HepG2 (cell line): ENCODE results near the gene ZNF829. TPM values are rescaled to one million over a fixed set of nuclear protein-coding genes. Genes with fewer than 3 reads are reported as not detected.
A peak's percentile ranks its signal among the peaks of the same experiment; 100 is the strongest.

Source experiments
- DMAP1 ChIP-seq: IDR thresholded peaks from 2 replicates; pipeline ENCODE4 v1.6.1; 2016
- ETS1 ChIP-seq: sonication (generic); formaldehyde crosslinking; IDR thresholded peaks from 2 replicates; pipeline ENCODE4 v1.4.0; 2020; ENCODE audit warnings: missing genetic modification reagents
- GABPB1 ChIP-seq: IDR thresholded peaks from 2 replicates; pipeline ENCODE4 v1.6.1; 2016; ENCODE audit warnings: mild to moderate bottlenecking, missing genetic modification reagents, moderate library complexity, missing compliant biosample characterization
- SMAD9 ChIP-seq: sonication (generic); formaldehyde crosslinking; IDR thresholded peaks from 2 replicates; pipeline ENCODE4 v1.5.1; 2020; ENCODE audit warnings: mild to moderate bottlenecking, missing genetic modification reagents
- SMARCC2 ChIP-seq: fragments of 450-650 bp; IDR thresholded peaks from 2 replicates; pipeline ENCODE4 v1.6.1; 2017; ENCODE audit warnings: antibody characterized with exemption, mild to moderate bottlenecking
- TBX3 ChIP-seq: fragments of 450-650 bp; IDR thresholded peaks from 2 replicates; pipeline ENCODE4 v1.6.1; 2017; ENCODE audit warnings: antibody characterized with exemption, mild to moderate bottlenecking, inconsistent platforms, borderline replicate concordance
- ZBTB2 ChIP-seq: sonication (generic); formaldehyde crosslinking; IDR thresholded peaks from 2 replicates; pipeline ENCODE4 v1.8.0; 2022; ENCODE audit warnings: low read depth, missing genetic modification reagents
- ZFP36L2 ChIP-seq: sonication (generic); formaldehyde crosslinking; IDR thresholded peaks from 2 replicates; pipeline ENCODE4 v1.4.0; 2020; ENCODE audit warnings: missing genetic modification reagents
- ZNF274 ChIP-seq: sonication (generic); formaldehyde crosslinking; IDR thresholded peaks from 2 replicates; pipeline ENCODE4 v1.5.1; 2020; ENCODE audit warnings: mild to moderate bottlenecking, missing genetic modification reagents
- ZNF513 ChIP-seq: sonication (generic); formaldehyde crosslinking; conservative IDR thresholded peaks from 2 replicates; pipeline ENCODE4 v1.5.0; 2020; ENCODE audit warnings: missing genetic modification reagents
- polyA plus RNA-seq, 8 experiments: library from polyadenylated mRNA; depleted of rRNA in 3 of 8; stranded (reverse) in 7 of 8; unstranded in 1 of 8; fragments of >200 nt; fragmentation: Illumina TruSeq in 4 of 8; extraction: Trizol in 4 of 8; gene quantifications; 2 replicates each; pipeline versions ENCODE4 v1.2.1 to v1.2.3, GENCODE V29; 2011 to 2016; ENCODE audit warnings: low read depth in 4 of 8, missing spikeins in 1 of 8, mixed read lengths in 1 of 8; ENCODE audit not compliant: insufficient read depth in 1 of 8
- total RNA-seq, 5 experiments: library from RNA; depleted of rRNA; stranded (reverse); fragments of >200 nt; fragmentation: Illumina TruSeq; extraction: Trizol; gene quantifications; 2 replicates each; pipeline ENCODE4 v1.2.3, GENCODE V29; 2016; ENCODE audit warnings: low read depth in 1 of 5
- TF ChIP-seq, protein P1 (sequence below): IDR thresholded peaks from 2 replicates; pipeline ENCODE4 v1.6.1; 2018; ENCODE audit warnings: missing genetic modification reagents, mild to moderate bottlenecking, missing compliant biosample characterization
- TF ChIP-seq, protein P2 (sequence below): sonication (generic); formaldehyde crosslinking; IDR thresholded peaks from 2 replicates; pipeline ENCODE4 v1.8.0; 2022; ENCODE audit warnings: mild to moderate bottlenecking, missing genetic modification reagents, moderate library complexity
- TF ChIP-seq, protein P3 (sequence below): sonication (generic); formaldehyde crosslinking; IDR thresholded peaks from 2 replicates; pipeline ENCODE4 v1.4.0; 2020; ENCODE audit warnings: mild to moderate bottlenecking, missing genetic modification reagents, borderline replicate concordance
- TF ChIP-seq, protein P4 (sequence below): sonication (generic); formaldehyde crosslinking; IDR thresholded peaks from 2 replicates; pipeline ENCODE4 v1.9.0; 2021; ENCODE audit warnings: mild to moderate bottlenecking, missing genetic modification reagents

The ZNF829 gene
- total and polyA plus RNA-seq, 2 of the 13 experiments (the other 11 are each of a cell fraction or from before 2014, with no cell fraction given) = 0.15 to 0.86 TPM

DNA sequence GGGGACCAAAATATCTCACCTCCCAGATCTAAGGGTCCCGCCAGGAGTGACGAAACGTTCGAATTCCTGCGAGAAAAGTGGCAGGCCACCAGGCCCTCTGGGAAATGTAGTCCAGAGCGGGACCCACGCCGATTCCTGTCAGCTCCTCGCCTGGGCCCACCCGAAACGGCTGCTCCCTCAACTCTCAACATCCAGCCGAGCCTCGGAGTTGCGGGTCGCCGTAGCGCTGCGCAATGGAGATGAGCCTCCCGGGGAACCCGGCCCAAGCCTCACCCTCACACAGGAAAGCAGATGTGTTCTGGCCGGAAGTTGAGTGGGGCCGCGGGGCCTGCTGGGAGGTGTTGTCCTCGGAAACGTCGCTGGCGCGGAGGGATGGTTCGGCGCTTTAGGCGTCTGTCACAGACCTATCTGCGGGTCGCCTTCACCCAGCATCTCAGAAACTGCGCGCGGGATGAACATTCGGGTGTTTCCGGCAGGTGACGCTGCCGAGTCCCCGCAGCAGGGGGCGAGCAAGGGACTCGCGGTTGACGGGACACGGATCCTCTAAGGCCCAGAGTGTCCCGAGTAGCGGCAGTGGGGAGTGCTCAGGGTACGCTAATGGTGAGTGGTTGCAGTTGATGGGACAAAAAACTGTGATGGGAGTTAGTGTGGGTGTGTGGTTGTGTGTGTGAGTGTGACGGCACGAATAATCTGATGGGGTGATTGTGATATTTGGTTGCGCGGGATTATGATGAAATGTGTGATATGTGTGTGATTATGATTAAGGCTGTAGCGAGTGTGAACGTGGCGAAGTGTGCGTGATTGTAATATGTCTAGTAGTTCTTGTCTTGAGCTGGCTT, at the start of gene ZNF829, which contains the start of gene ZNF568 (continued):
- TF ChIP-seq ZNF274 (CRISPR knock-in tag) = peak; percentile 42; the same call in 1 of the 2 replicates
- no peak for TF ChIP-seq DMAP1 (CRISPR knock-in tag)
- no peak for TF ChIP-seq SMARCC2
- TF ChIP-seq, protein P1, sequence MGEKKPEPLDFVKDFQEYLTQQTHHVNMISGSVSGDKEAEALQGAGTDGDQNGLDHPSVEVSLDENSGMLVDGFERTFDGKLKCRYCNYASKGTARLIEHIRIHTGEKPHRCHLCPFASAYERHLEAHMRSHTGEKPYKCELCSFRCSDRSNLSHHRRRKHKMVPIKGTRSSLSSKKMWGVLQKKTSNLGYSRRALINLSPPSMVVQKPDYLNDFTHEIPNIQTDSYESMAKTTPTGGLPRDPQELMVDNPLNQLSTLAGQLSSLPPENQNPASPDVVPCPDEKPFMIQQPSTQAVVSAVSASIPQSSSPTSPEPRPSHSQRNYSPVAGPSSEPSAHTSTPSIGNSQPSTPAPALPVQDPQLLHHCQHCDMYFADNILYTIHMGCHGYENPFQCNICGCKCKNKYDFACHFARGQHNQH = no peak
- TF ChIP-seq, protein P2, sequence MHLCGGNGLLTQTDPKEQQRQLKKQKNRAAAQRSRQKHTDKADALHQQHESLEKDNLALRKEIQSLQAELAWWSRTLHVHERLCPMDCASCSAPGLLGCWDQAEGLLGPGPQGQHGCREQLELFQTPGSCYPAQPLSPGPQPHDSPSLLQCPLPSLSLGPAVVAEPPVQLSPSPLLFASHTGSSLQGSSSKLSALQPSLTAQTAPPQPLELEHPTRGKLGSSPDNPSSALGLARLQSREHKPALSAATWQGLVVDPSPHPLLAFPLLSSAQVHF = no peak
- TF ChIP-seq, protein P3, sequence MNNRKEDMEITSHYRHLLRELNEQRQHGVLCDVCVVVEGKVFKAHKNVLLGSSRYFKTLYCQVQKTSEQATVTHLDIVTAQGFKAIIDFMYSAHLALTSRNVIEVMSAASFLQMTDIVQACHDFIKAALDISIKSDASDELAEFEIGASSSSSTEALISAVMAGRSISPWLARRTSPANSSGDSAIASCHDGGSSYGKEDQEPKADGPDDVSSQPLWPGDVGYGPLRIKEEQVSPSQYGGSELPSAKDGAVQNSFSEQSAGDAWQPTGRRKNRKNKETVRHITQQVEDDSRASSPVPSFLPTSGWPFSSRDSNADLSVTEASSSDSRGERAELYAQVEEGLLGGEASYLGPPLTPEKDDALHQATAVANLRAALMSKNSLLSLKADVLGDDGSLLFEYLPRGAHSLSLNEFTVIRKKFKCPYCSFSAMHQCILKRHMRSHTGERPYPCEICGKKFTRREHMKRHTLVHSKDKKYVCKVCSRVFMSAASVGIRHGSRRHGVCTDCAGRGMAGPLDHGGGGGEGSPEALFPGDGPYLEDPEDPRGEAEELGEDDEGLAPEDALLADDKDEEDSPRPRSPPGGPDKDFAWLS (CRISPR knock-in tag) = no peak
- TF ChIP-seq SMAD9 (CRISPR knock-in tag) = no peak
- TF ChIP-seq, protein P4, sequence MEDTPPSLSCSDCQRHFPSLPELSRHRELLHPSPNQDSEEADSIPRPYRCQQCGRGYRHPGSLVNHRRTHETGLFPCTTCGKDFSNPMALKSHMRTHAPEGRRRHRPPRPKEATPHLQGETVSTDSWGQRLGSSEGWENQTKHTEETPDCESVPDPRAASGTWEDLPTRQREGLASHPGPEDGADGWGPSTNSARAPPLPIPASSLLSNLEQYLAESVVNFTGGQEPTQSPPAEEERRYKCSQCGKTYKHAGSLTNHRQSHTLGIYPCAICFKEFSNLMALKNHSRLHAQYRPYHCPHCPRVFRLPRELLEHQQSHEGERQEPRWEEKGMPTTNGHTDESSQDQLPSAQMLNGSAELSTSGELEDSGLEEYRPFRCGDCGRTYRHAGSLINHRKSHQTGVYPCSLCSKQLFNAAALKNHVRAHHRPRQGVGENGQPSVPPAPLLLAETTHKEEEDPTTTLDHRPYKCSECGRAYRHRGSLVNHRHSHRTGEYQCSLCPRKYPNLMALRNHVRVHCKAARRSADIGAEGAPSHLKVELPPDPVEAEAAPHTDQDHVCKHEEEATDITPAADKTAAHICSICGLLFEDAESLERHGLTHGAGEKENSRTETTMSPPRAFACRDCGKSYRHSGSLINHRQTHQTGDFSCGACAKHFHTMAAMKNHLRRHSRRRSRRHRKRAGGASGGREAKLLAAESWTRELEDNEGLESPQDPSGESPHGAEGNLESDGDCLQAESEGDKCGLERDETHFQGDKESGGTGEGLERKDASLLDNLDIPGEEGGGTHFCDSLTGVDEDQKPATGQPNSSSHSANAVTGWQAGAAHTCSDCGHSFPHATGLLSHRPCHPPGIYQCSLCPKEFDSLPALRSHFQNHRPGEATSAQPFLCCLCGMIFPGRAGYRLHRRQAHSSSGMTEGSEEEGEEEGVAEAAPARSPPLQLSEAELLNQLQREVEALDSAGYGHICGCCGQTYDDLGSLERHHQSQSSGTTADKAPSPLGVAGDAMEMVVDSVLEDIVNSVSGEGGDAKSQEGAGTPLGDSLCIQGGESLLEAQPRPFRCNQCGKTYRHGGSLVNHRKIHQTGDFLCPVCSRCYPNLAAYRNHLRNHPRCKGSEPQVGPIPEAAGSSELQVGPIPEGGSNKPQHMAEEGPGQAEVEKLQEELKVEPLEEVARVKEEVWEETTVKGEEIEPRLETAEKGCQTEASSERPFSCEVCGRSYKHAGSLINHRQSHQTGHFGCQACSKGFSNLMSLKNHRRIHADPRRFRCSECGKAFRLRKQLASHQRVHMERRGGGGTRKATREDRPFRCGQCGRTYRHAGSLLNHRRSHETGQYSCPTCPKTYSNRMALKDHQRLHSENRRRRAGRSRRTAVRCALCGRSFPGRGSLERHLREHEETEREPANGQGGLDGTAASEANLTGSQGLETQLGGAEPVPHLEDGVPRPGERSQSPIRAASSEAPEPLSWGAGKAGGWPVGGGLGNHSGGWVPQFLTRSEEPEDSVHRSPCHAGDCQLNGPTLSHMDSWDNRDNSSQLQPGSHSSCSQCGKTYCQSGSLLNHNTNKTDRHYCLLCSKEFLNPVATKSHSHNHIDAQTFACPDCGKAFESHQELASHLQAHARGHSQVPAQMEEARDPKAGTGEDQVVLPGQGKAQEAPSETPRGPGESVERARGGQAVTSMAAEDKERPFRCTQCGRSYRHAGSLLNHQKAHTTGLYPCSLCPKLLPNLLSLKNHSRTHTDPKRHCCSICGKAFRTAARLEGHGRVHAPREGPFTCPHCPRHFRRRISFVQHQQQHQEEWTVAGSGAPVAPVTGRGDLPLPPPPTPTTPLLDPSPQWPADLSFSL = no peak
- no peak for TF ChIP-seq ZFP36L2 (CRISPR knock-in tag)
- TF ChIP-seq TBX3 = no peak
- TF ChIP-seq ZNF513 (CRISPR knock-in tag) = no peak
- TF ChIP-seq ZBTB2 = no peak
- peak; percentile 96 for TF ChIP-seq GABPB1 (CRISPR knock-in tag)
- TF ChIP-seq ETS1 (CRISPR knock-in tag) = no peak
